MM.1S (cell line): ENCODE data around the gene TMEM233.

Experiments
- EZH2 ChIP-seq: fragments of 300-600 bp; sonication (generic); optimal IDR thresholded peaks from 2 replicates; pipeline ENCODE3; 2017; ENCODE audit warnings: low read depth, mild to moderate bottlenecking, antibody characterized with exemption, low read length, mixed read lengths
- EZH2phosphoT487 ChIP-seq: fragments of 300-600 bp; sonication (generic); IDR thresholded peaks from 2 replicates; pipeline ENCODE4 v1.6.1; 2018; ENCODE audit warnings: antibody characterized with exemption, low read length

DNA sequence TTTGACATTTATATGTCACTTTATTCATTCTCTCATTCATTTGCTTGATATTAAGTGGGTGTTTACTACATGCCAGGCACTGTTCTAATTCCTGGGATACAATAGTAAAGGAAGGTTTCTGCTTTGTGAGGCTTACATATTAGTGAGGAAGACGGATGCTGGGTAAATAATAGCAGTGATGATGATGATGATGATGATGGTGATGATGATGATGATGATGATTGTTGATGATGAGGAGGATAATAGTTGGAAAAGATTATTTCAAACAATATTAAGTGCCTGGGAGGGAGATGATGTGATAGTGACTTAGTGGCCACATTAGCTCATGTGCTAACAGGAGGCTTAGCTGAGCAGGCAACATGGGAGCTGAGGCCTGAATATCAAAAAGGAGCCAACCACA, 19.3 kb upstream of the TMEM233 start:
- no peak for TF ChIP-seq EZH2
- TF ChIP-seq EZH2phosphoT487 = no peak
